A549 (cell line): ENCODE results near the gene UBE2R2. TPM values are rescaled to one million over a fixed set of nuclear protein-coding genes. Genes with fewer than 3 reads are reported as not detected.

Source experiments
- ATAC-seq, 2 experiments: fragments of 200-7000 bp in 1 of 2; fragments of >200 bp in 1 of 2; cut with Nextera tagmentation in 1 of 2; cut with Tn5 transposase in 1 of 2; 3 replicates each; pipeline versions ENCODE4 v1.8.0 to v1.9.1; 2018 to 2020; ENCODE audit warnings: mild to moderate bottlenecking in 1 of 2, moderate library complexity in 1 of 2
- CTCF ChIA-PET: fragments of 300-600 bp; sonication (Branson Sonifier 250); formaldehyde crosslinking; extraction: SDS; loops from one replicate; lab custom pipeline; 2021; ENCODE audit warnings: antibody characterized with exemption, inconsistent platforms; lab: Yijun Ruan, JAX
- POLR2A ChIA-PET: fragments of 350-600 bp; formaldehyde crosslinking; extraction: SDS; loops from one replicate; lab custom pipeline; 2021; ENCODE audit warnings: antibody characterized with exemption, inconsistent platforms; lab: Yijun Ruan, JAX
- DNase-seq, 2 experiments: peaks; one replicate each; pipeline versions ENCODE4 v3.0.0 to v3.0.0-alpha.2; 2011 to 2016; ENCODE audit warnings: low read depth in 1 of 2, low spot score in 1 of 2
- FAIRE-seq: peaks from 2 replicates; lab custom pipeline; 2011; peaks lifted over from hg19 to GRCh38; lab: Jason Lieb, UNC
- H3K27ac ChIP-seq, 2 experiments: fragments of >200 bp; sonication (Bioruptor Twin); formaldehyde crosslinking; 3 replicates each; pipeline ENCODE4 v1.5.1; 2016 to 2017
- H3K4me1 ChIP-seq: fragments of >200 bp; sonication (Bioruptor Twin); formaldehyde crosslinking; 3 replicates; pipeline ENCODE4 v1.6.1; 2016
- H3K4me2 ChIP-seq: fragments of >200 bp; sonication (Bioruptor Twin); formaldehyde crosslinking; 3 replicates; pipeline ENCODE4 v1.6.1; 2016
- H3K4me3 ChIP-seq: fragments of >200 bp; sonication (Bioruptor Twin); formaldehyde crosslinking; 3 replicates; pipeline ENCODE4 v1.5.1; 2016
- H3K9me3 ChIP-seq: fragments of >200 bp; sonication (Bioruptor Twin); formaldehyde crosslinking; 3 replicates; pipeline ENCODE4 v1.6.1; 2016
- BHLHE40 ChIP-seq: IDR thresholded peaks from 2 replicates; pipeline ENCODE4 v1.6.1; 2012; ENCODE audit warnings: low read depth, low read length, inconsistent platforms
- CBX2 ChIP-seq: fragments of 200-600 bp; sonication (generic); IDR thresholded peaks from 2 replicates; pipeline ENCODE4 v1.6.1; 2016; ENCODE audit warnings: low read depth, mild to moderate bottlenecking, borderline replicate concordance
- CBX8 ChIP-seq: fragments of 200-600 bp; sonication (generic); IDR thresholded peaks from 2 replicates; pipeline ENCODE4 v1.6.1; 2016
- CEBPB ChIP-seq, 2 experiments: fragments of >200 bp in 1 of 2; sonication (Bioruptor Twin) in 1 of 2; formaldehyde crosslinking in 1 of 2; IDR thresholded peaks; 2 replicates each; pipeline ENCODE4 v1.6.1; 2012 to 2016
- CHD2 ChIP-seq: fragments of 150-350 bp; IDR thresholded peaks from 2 replicates; pipeline ENCODE4 v1.6.1; 2014; ENCODE audit warnings: low read length; ENCODE audit not compliant: partially characterized antibody
- EHF ChIP-seq: fragments of 250-450 bp; sonication (Bioruptor Pico); IDR thresholded peaks from 2 replicates; pipeline ENCODE4 v1.5.0; 2020; ENCODE audit warnings: mild to moderate bottlenecking
- FOSB ChIP-seq: fragments of 250-450 bp; sonication (Bioruptor Pico); IDR thresholded peaks from 2 replicates; pipeline ENCODE4 v1.5.0; 2020; ENCODE audit warnings: mild to moderate bottlenecking, moderate library complexity
- HDAC2 ChIP-seq: fragments of 200-600 bp; sonication (generic); IDR thresholded peaks from 2 replicates; pipeline ENCODE4 v1.6.1; 2016
- HOXB13 ChIP-seq: fragments of 250-450 bp; sonication (Bioruptor Pico); IDR thresholded peaks from 2 replicates; pipeline ENCODE4 v1.5.0; 2020; ENCODE audit warnings: low read depth, mild to moderate bottlenecking, moderate library complexity
- JUN ChIP-seq, 2 experiments: fragments of >200 bp; sonication (Bioruptor Twin); formaldehyde crosslinking; IDR thresholded peaks; 2 replicates in 1 of 2; 3 replicates in 1 of 2; pipeline ENCODE4 v1.6.1; 2016 to 2017
- JUNB ChIP-seq: fragments of >200 bp; sonication (Bioruptor Twin); formaldehyde crosslinking; IDR thresholded peaks from 2 replicates; pipeline ENCODE4 v1.6.1; 2016
- KDM1A ChIP-seq: fragments of 200-600 bp; sonication (generic); IDR thresholded peaks from 2 replicates; pipeline ENCODE4 v1.6.1; 2016; ENCODE audit warnings: low read depth, mild to moderate bottlenecking
- MYC ChIP-seq: IDR thresholded peaks from 2 replicates; pipeline ENCODE4 v1.6.1; 2012; ENCODE audit warnings: mild to moderate bottlenecking, inconsistent platforms, low read length, improper control_type of control experiment, borderline replicate concordance
- NFE2L2 ChIP-seq: fragments of 150-350 bp; conservative IDR thresholded peaks from 2 replicates; pipeline ENCODE4 v1.6.1; 2014; ENCODE audit warnings: low read length
- NR3C1 ChIP-seq: fragments of >200 bp; sonication (Bioruptor Twin); formaldehyde crosslinking; IDR thresholded peaks from 3 replicates; pipeline ENCODE4 v1.6.1; 2017
- POLR2AphosphoS2 ChIP-seq: conservative IDR thresholded peaks from 2 replicates; pipeline ENCODE4 v1.6.1; 2012; ENCODE audit warnings: low read length, improper control_type of control experiment, inconsistent platforms
- RNF2 ChIP-seq: fragments of 200-600 bp; sonication (generic); IDR thresholded peaks from 2 replicates; pipeline ENCODE4 v1.6.1; 2016; ENCODE audit warnings: low read depth, mild to moderate bottlenecking, antibody characterized with exemption, moderate library complexity, borderline replicate concordance
- SMC3 ChIP-seq: fragments of >200 bp; sonication (Bioruptor Twin); formaldehyde crosslinking; IDR thresholded peaks from 3 replicates; pipeline ENCODE4 v1.6.1; 2018; ENCODE audit warnings: inconsistent platforms
- SREBF2 ChIP-seq: fragments of 450-650 bp; IDR thresholded peaks from 2 replicates; pipeline ENCODE4 v1.6.1; 2014; ENCODE audit warnings: mild to moderate bottlenecking, moderate library complexity
- TFCP2L1 ChIP-seq: fragments of 250-450 bp; sonication (Bioruptor Pico); IDR thresholded peaks from 2 replicates; pipeline ENCODE4 v1.5.0; 2021; ENCODE audit warnings: mild to moderate bottlenecking
- WGBS: methylation state at CpG from one replicate; pipeline ENCODE4 v1.1.6; 2017; ENCODE audit errors: missing lambda C conversion rate; 5-methylcytosine and 5-hydroxymethylcytosine counted together
- polyA plus RNA-seq, 4 experiments: library from polyadenylated mRNA; depleted of rRNA in 3 of 4; stranded (reverse); fragments of >200 nt; fragmentation: RNase III in 1 of 4; extraction: RNeasy Plus Mini Kit Qiagen cat#74134 plus additional on column Dnase treatment in 1 of 4; gene quantifications; 2 replicates in 3 of 4; 3 replicates in 1 of 4; pipeline ENCODE4 v1.2.3, GENCODE V29; 2011 to 2017
- TF ChIP-seq, protein P1 (sequence below): IDR thresholded peaks from 2 replicates; pipeline ENCODE4 v1.6.1; 2012
- TF ChIP-seq, protein P2 (sequence below): fragments of 200-600 bp; sonication (generic); IDR thresholded peaks from 2 replicates; pipeline ENCODE4 v1.6.1; 2016; ENCODE audit warnings: antibody characterized with exemption, mild to moderate bottlenecking, moderate library complexity
- TF ChIP-seq, protein P3 (sequence below): fragments of 150-350 bp; IDR thresholded peaks from 2 replicates; pipeline ENCODE4 v1.6.1; 2014; ENCODE audit warnings: low read depth, mild to moderate bottlenecking, low read length
- TF ChIP-seq, protein P4 (sequence below): IDR thresholded peaks from 2 replicates; pipeline ENCODE4 v1.6.1; 2012

The UBE2R2 gene
- polyA plus RNA-seq, 2 of the 4 experiments (the other 2 are of a cell fraction), result 41.2 to 48.1 TPM

DNA sequence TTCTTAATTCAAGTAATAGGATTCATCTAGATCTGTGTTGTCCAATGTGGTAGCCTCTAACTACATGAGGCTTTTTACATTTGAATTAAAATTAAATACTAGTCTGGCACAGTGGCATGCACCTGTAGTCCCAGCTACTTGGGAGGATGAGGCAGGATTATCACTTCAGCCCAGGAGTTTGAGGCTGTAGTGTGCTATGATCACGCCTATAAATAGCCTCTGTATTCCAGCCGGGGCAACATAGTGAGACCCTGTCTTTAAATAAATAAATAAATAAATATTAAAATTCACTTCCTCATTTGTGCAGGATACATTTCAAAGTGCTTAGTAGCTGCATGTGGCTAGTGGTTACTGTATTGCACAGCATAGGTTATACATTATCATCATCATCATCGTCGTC is 91.8 kb downstream of the UBE2R2 start:
- Histone ChIP-seq H3K4me3 (no peak overlapping the region), H3K4me1 (no peaks in the 10 kb centered on the region), H3K9me3 (no peaks in the 10 kb centered on the region), H3K27ac (no peak overlapping the region), H3K4me2 (no peak overlapping the region)
- FAIRE-seq (no peak), DNase-seq (no peak), ATAC-seq (no peak)
- TF ChIP-seq SMC3 (no peak), TFCP2L1 (CRISPR knock-in tag) (no peak), JUN (IDR thresholded peaks at IDR 0.05) (no peak), JUNB (no peak), HOXB13 (CRISPR knock-in tag) (no peak), FOSB (no peak), CHD2 (no peak), BHLHE40 (no peak), EHF (CRISPR knock-in tag) (no peak)
- TF ChIP-seq, protein P1, sequence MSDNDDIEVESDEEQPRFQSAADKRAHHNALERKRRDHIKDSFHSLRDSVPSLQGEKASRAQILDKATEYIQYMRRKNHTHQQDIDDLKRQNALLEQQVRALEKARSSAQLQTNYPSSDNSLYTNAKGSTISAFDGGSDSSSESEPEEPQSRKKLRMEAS, result no peak
- ChIA-PET CTCF (no interaction called here), POLR2A (no interaction called here)
- 92% methylated on average over 4 of the region's 4 CpGs for WGBS

DNA sequence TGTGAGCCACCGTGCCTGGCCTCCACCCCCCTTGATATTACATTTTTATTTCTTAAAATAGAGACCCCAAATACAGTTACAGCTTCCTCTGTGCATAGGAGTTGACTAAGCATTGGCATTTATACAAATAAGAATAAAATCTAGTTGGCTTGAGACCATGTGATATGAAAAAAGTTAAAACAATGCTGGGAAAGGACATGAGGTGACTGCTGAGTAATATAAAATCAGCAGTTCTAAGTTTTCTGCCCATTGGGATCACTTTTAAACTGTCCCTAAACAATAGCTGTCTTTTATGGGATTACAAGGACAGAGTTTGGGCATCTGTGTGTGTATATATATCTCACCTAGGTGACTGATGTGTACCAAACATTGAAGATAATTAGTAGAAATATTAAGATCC is 96.6 kb downstream of the UBE2R2 start:
- H3K4me1 ChIP-seq, result no peaks in the 10 kb centered on the region
- no peaks in the 10 kb centered on the region for H3K9me3 ChIP-seq
- CTCF ChIA-PET, result interaction anchor here (0.7 to 5.5 kb wide), 6 partner anchors 8 to 160 kb away, joined by 3 to 43 read pairs (median 4); no protein-coding TSS in a partner anchor
- WGBS, result 64% methylated on average over 1 of the region's 1 CpG
- POLR2A ChIA-PET, result no interaction called here
- DNase-seq, result no peak
- H3K27ac ChIP-seq, result no peak overlapping the region
- no peak for ATAC-seq
- TF ChIP-seq FOSB, result no peak
- no peak for TF ChIP-seq NR3C1
- TF ChIP-seq, protein P2, sequence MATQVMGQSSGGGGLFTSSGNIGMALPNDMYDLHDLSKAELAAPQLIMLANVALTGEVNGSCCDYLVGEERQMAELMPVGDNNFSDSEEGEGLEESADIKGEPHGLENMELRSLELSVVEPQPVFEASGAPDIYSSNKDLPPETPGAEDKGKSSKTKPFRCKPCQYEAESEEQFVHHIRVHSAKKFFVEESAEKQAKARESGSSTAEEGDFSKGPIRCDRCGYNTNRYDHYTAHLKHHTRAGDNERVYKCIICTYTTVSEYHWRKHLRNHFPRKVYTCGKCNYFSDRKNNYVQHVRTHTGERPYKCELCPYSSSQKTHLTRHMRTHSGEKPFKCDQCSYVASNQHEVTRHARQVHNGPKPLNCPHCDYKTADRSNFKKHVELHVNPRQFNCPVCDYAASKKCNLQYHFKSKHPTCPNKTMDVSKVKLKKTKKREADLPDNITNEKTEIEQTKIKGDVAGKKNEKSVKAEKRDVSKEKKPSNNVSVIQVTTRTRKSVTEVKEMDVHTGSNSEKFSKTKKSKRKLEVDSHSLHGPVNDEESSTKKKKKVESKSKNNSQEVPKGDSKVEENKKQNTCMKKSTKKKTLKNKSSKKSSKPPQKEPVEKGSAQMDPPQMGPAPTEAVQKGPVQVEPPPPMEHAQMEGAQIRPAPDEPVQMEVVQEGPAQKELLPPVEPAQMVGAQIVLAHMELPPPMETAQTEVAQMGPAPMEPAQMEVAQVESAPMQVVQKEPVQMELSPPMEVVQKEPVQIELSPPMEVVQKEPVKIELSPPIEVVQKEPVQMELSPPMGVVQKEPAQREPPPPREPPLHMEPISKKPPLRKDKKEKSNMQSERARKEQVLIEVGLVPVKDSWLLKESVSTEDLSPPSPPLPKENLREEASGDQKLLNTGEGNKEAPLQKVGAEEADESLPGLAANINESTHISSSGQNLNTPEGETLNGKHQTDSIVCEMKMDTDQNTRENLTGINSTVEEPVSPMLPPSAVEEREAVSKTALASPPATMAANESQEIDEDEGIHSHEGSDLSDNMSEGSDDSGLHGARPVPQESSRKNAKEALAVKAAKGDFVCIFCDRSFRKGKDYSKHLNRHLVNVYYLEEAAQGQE, result no peak
- no peak for TF ChIP-seq HOXB13 (CRISPR knock-in tag)
- no peak for TF ChIP-seq CHD2
- no peak for TF ChIP-seq CBX2
- TF ChIP-seq HDAC2, result no peak
- no peak for TF ChIP-seq SREBF2
- no peak for TF ChIP-seq RNF2
- TF ChIP-seq KDM1A, result no peak
- TF ChIP-seq POLR2AphosphoS2, result no peak
- no peak overlapping the region for H3K4me3 ChIP-seq
- no peak overlapping the region for H3K4me2 ChIP-seq
- FAIRE-seq, result no peak

DNA sequence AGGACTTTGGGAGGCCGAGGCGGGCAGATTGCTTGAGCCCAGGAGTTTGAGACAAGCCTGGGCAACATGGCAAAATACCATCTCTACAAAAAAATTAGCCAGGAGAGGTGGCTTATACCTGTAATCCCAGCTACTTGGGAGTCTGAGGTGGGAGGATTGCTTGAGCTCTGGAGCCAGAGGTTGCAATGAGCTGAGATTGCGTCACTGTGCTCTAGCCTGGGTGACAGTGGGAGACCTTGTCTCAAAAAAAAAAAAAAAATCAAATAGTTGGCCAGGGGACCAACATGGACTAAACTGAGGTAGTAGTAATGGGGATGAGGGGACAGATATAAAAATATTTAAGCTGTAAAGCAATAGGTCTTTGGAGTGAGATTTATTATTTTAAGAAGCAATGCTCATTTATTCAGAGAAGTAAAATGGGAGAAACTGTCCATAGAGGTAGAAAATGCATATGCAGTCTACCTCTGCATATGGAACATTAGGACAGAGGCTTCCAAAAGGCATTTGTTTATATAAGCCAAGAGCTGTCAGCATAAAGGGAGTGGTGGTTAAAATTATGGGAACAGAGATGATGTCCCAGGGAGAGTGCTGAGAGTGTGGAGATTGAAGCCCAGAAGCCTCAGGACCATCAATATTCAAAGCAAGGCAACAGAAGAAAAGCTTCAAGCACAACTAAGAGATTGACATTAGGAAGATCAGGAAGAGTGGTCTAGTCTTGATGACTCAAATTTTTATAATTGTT is 98.1 kb downstream of the UBE2R2 start:
- ChIA-PET CTCF (interaction anchor here (0.6 to 5.5 kb wide), 3 partner anchors 10 to 148 kb away, joined by 3 to 43 read pairs (median 3); no protein-coding TSS in a partner anchor), POLR2A (no interaction called here)
- ATAC-seq, result no peak; a peak in 1 of 6 replicates
- Histone ChIP-seq H3K9me3 (no peaks in the 10 kb centered on the region), H3K4me2 (no peak overlapping the region), H3K4me3 (no peak overlapping the region), H3K4me1 (no peaks in the 10 kb centered on the region), H3K27ac (no peak overlapping the region)
- no peak for TF ChIP-seq MYC
- no peak for TF ChIP-seq NFE2L2
- no peak for TF ChIP-seq POLR2AphosphoS2
- TF ChIP-seq, protein P3, sequence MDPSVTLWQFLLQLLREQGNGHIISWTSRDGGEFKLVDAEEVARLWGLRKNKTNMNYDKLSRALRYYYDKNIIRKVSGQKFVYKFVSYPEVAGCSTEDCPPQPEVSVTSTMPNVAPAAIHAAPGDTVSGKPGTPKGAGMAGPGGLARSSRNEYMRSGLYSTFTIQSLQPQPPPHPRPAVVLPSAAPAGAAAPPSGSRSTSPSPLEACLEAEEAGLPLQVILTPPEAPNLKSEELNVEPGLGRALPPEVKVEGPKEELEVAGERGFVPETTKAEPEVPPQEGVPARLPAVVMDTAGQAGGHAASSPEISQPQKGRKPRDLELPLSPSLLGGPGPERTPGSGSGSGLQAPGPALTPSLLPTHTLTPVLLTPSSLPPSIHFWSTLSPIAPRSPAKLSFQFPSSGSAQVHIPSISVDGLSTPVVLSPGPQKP, result no peak
- no peak for TF ChIP-seq CBX8
- TF ChIP-seq CEBPB (IDR thresholded peaks at IDR 0.05), result peak; percentile 24 to 68; a peak in 3 of 4 replicates
- no peak for TF ChIP-seq EHF (CRISPR knock-in tag)
- TF ChIP-seq, protein P4, sequence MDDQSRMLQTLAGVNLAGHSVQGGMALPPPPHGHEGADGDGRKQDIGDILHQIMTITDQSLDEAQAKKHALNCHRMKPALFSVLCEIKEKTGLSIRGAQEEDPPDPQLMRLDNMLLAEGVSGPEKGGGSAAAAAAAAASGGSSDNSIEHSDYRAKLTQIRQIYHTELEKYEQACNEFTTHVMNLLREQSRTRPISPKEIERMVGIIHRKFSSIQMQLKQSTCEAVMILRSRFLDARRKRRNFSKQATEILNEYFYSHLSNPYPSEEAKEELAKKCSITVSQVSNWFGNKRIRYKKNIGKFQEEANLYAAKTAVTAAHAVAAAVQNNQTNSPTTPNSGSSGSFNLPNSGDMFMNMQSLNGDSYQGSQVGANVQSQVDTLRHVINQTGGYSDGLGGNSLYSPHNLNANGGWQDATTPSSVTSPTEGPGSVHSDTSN, result no peak
- WGBS, result 97% methylated on average over 3 of the region's 3 CpGs
- DNase-seq, result no peak
- FAIRE-seq, result no peak
